GM23338 (cell line): Measurements from ENCODE around the gene PIPOX. TPM values are rescaled to one million over a fixed set of nuclear protein-coding genes. Genes with fewer than 3 reads are reported as not detected.
A peak's percentile ranks its signal among the peaks of the same experiment; 100 is the strongest.

Source experiments
- ATAC-seq: fragments of 200-7000 bp; cut with Tn5 transposase; 3 replicates; pipeline ENCODE4 v1.9.1; 2020
- DNase-seq: peaks from one replicate; pipeline ENCODE4 v3.0.0-alpha.2; 2015; ENCODE audit warnings: low spot score
- H2AFZ ChIP-seq: fragments of 200-600 bp; sonication (generic); 2 replicates; pipeline ENCODE4 v1.8.0; 2016; ENCODE audit warnings: antibody characterized with exemption, mild to moderate bottlenecking, moderate library complexity
- H3F3A ChIP-seq: fragments of 200-600 bp; sonication (generic); replicated peaks from 2 replicates; pipeline ENCODE4 v1.8.0; 2017; ENCODE audit warnings: antibody characterized with exemption, mixed run types, low read depth
- H3K27ac ChIP-seq: fragments of 200-600 bp; sonication (generic); 2 replicates; pipeline ENCODE4 v1.6.1; 2016; ENCODE audit warnings: low read depth
- H3K27me3 ChIP-seq: fragments of 200-600 bp; sonication (generic); 2 replicates; pipeline ENCODE4 v1.8.0; 2016; ENCODE audit warnings: mild to moderate bottlenecking, mixed run types, moderate library complexity; ENCODE audit not compliant: insufficient read depth
- H3K36me3 ChIP-seq: fragments of 200-600 bp; sonication (generic); 2 replicates; pipeline ENCODE4 v1.8.0; 2016; ENCODE audit warnings: mild to moderate bottlenecking; ENCODE audit not compliant: insufficient read depth
- H3K4me1 ChIP-seq: fragments of 200-600 bp; sonication (generic); 2 replicates; pipeline ENCODE4 v1.8.0; 2016; ENCODE audit warnings: mild to moderate bottlenecking, moderate library complexity; ENCODE audit not compliant: insufficient read depth
- H3K4me2 ChIP-seq: fragments of 200-600 bp; sonication (generic); 2 replicates; pipeline ENCODE4 v1.7.1; 2017; ENCODE audit warnings: mixed run types
- H3K4me3 ChIP-seq: fragments of 200-600 bp; sonication (generic); 2 replicates; pipeline ENCODE4 v1.6.1; 2016; ENCODE audit warnings: mixed run types
- H3K79me2 ChIP-seq: fragments of 200-600 bp; sonication (generic); replicated peaks from 2 replicates; pipeline ENCODE4 v1.8.0; 2017; ENCODE audit warnings: mild to moderate bottlenecking; ENCODE audit not compliant: insufficient read depth
- H3K9me2 ChIP-seq: fragments of 200-600 bp; sonication (generic); 2 replicates; pipeline ENCODE4 v1.8.0; 2017; ENCODE audit not compliant: insufficient read depth
- H4K20me1 ChIP-seq: fragments of 200-600 bp; sonication (generic); replicated peaks from 2 replicates; pipeline ENCODE4 v1.8.0; 2017; ENCODE audit warnings: mild to moderate bottlenecking; ENCODE audit not compliant: insufficient read depth
- H3K27ac Mint-ChIP-seq: 2 replicates; pipeline ENCODE4 v1.8.0; 2020; ENCODE audit warnings: inconsistent platforms, mild to moderate bottlenecking, moderate library complexity, mixed read lengths
- H3K27me3 Mint-ChIP-seq: 3 replicates; pipeline ENCODE4 v1.8.0; 2022; ENCODE audit warnings: low read depth, mild to moderate bottlenecking, moderate library complexity, mixed read lengths, inconsistent platforms; ENCODE audit not compliant: insufficient read depth, poor library complexity
- H3K36me3 Mint-ChIP-seq: 3 replicates; pipeline ENCODE4 v1.8.0; 2021; ENCODE audit warnings: low read depth, mild to moderate bottlenecking, inconsistent platforms, moderate library complexity, mixed read lengths
- H3K4me1 Mint-ChIP-seq: 3 replicates; pipeline ENCODE4 v1.8.0; 2020; ENCODE audit warnings: mild to moderate bottlenecking, inconsistent platforms, mixed read lengths
- H3K4me3 Mint-ChIP-seq: 3 replicates; pipeline ENCODE4 v1.8.0; 2021; ENCODE audit warnings: moderate library complexity, mild to moderate bottlenecking, inconsistent platforms, mixed read lengths
- H3K9me3 Mint-ChIP-seq: 3 replicates; pipeline ENCODE4 v1.8.0; 2020; ENCODE audit warnings: moderate library complexity, mild to moderate bottlenecking, inconsistent platforms, mixed read lengths
- CREB1 ChIP-seq: fragments of 250-450 bp; sonication (Bioruptor Pico); IDR thresholded peaks from 2 replicates; pipeline ENCODE4 v1.5.0; 2020; ENCODE audit warnings: low read depth, mild to moderate bottlenecking, moderate library complexity
- JUNB ChIP-seq: IDR thresholded peaks from one replicate; pipeline ENCODE4 v1.6.1; 2016; ENCODE audit warnings: antibody characterized with exemption; ENCODE audit not compliant: unreplicated experiment
- STAT1 ChIP-seq: IDR thresholded peaks from one replicate; pipeline ENCODE4 v1.6.1; 2016; ENCODE audit warnings: antibody characterized with exemption; ENCODE audit not compliant: unreplicated experiment
- polyA plus RNA-seq: library from polyadenylated mRNA; unstranded; fragments of >200 nt; fragmentation: Nextera tagmentation; extraction: Ambion mirVana; gene quantifications from 2 replicates; pipeline ENCODE4 v1.2.1, GENCODE V29; 2016
- total RNA-seq: library from RNA; depleted of rRNA; stranded (reverse); fragments of >200 nt; shearing (Covaris generic); gene quantifications from 2 replicates; pipeline ENCODE4 v1.2.3, GENCODE V29; 2014
- TF ChIP-seq, protein P1 (sequence below): IDR thresholded peaks from 2 replicates; pipeline ENCODE4 v1.6.1; 2016; ENCODE audit warnings: antibody characterized with exemption
- TF ChIP-seq, protein P2 (sequence below): IDR thresholded peaks from one replicate; pipeline ENCODE4 v1.6.1; 2018; ENCODE audit warnings: antibody characterized with exemption; ENCODE audit not compliant: unreplicated experiment
- TF ChIP-seq, protein P3 (sequence below): fragments of 250-450 bp; sonication (Bioruptor Pico); IDR thresholded peaks from 2 replicates; pipeline ENCODE4 v1.5.0; 2020; ENCODE audit warnings: mild to moderate bottlenecking, moderate library complexity

Gene PIPOX
- total and polyA plus RNA-seq, 2 experiments from 2014 or later: 22.6 to 34.6 TPM

DNA sequence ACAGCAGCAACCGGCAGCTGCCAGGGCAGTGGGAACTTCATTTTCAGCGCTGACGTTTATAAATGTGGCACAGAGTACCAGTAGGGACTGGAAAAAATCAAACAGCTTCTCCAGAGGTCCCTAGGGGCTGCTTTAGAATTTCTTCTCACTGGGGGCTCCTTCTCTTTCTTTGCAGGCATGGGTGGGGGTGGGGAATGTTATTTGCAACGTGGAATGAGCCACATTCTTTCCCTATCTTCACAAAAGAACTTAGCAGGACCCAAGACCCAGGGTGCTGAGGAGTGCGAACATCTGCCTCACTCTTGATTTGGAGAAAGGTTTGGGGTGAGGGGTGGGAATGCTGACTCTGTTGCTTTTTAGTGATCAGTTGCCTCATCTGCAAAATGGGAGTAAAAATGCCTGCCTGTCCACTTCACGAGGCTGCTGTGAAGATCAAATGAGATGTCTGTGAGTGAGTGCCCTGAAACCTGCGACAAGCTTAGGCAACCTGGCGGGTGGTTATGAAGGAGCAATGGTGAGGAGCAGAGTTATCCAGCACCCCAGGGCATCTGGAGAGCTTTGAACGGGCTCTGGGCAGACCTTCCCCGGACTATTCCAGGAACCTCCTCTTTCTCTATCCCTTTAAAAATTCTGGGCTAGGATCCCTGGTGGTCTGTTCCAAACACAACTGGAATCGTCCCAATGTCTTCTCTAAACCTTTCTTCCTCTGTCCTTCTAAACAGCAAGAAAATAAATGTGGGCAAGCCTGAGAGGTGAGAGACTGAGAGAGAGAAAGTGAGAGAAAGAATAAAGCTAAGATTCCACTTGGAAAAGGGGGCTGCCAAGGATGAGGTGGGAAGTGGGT lies 10.7 kb upstream of the PIPOX start (continued):
- TF ChIP-seq, protein P1, sequence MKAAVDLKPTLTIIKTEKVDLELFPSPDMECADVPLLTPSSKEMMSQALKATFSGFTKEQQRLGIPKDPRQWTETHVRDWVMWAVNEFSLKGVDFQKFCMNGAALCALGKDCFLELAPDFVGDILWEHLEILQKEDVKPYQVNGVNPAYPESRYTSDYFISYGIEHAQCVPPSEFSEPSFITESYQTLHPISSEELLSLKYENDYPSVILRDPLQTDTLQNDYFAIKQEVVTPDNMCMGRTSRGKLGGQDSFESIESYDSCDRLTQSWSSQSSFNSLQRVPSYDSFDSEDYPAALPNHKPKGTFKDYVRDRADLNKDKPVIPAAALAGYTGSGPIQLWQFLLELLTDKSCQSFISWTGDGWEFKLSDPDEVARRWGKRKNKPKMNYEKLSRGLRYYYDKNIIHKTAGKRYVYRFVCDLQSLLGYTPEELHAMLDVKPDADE: 0 out of 2 replicates have a peak, but pooled peaks have one; percentile 1
- TF ChIP-seq, protein P2, sequence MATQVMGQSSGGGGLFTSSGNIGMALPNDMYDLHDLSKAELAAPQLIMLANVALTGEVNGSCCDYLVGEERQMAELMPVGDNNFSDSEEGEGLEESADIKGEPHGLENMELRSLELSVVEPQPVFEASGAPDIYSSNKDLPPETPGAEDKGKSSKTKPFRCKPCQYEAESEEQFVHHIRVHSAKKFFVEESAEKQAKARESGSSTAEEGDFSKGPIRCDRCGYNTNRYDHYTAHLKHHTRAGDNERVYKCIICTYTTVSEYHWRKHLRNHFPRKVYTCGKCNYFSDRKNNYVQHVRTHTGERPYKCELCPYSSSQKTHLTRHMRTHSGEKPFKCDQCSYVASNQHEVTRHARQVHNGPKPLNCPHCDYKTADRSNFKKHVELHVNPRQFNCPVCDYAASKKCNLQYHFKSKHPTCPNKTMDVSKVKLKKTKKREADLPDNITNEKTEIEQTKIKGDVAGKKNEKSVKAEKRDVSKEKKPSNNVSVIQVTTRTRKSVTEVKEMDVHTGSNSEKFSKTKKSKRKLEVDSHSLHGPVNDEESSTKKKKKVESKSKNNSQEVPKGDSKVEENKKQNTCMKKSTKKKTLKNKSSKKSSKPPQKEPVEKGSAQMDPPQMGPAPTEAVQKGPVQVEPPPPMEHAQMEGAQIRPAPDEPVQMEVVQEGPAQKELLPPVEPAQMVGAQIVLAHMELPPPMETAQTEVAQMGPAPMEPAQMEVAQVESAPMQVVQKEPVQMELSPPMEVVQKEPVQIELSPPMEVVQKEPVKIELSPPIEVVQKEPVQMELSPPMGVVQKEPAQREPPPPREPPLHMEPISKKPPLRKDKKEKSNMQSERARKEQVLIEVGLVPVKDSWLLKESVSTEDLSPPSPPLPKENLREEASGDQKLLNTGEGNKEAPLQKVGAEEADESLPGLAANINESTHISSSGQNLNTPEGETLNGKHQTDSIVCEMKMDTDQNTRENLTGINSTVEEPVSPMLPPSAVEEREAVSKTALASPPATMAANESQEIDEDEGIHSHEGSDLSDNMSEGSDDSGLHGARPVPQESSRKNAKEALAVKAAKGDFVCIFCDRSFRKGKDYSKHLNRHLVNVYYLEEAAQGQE: no peak
- TF ChIP-seq JUNB: no peak
- TF ChIP-seq CREB1 (CRISPR knock-in tag): peak; percentile 13

DNA sequence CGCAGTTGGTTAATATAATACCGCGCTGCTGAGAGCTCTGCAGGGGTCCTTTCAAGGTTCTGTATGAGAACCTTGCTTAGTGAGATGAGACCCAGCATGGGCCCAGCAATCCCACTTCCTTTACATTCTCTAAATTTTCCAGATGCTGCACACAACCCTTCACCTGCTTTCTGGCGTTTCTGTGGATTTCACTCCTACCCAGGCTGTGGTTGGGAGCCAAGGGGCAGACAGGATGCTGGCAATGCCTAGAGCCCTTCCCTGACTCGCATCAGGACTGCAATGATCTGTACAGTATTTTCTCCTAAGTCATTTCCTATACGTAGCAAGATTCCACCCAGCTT lies 10.1 kb upstream of the PIPOX start:
- H3K27ac Mint-ChIP-seq: no peak overlapping the region
- H3F3A ChIP-seq: 0 out of 2 replicates have a peak, but pooled peaks cover 6% of the 10 kb centered on the region
- ATAC-seq: peak; percentile 64
- H3K9me3 Mint-ChIP-seq: peaks cover 22% of the 10 kb centered on the region
- H2AFZ ChIP-seq: no peak overlapping the region
- peak overlapping the region; percentile 93 for H3K27ac ChIP-seq
- no peaks in the 10 kb centered on the region for H3K36me3 ChIP-seq
- 0 out of 2 replicates have a peak overlapping the region, but pooled peaks have one; percentile 27 for H3K4me3 ChIP-seq
- H3K4me1 Mint-ChIP-seq: peaks cover 35% of the 10 kb centered on the region
- no peak for TF ChIP-seq STAT1
- TF ChIP-seq, protein P1: 0 out of 2 replicates have a peak, but pooled peaks have one; percentile 41
- TF ChIP-seq, protein P3, sequence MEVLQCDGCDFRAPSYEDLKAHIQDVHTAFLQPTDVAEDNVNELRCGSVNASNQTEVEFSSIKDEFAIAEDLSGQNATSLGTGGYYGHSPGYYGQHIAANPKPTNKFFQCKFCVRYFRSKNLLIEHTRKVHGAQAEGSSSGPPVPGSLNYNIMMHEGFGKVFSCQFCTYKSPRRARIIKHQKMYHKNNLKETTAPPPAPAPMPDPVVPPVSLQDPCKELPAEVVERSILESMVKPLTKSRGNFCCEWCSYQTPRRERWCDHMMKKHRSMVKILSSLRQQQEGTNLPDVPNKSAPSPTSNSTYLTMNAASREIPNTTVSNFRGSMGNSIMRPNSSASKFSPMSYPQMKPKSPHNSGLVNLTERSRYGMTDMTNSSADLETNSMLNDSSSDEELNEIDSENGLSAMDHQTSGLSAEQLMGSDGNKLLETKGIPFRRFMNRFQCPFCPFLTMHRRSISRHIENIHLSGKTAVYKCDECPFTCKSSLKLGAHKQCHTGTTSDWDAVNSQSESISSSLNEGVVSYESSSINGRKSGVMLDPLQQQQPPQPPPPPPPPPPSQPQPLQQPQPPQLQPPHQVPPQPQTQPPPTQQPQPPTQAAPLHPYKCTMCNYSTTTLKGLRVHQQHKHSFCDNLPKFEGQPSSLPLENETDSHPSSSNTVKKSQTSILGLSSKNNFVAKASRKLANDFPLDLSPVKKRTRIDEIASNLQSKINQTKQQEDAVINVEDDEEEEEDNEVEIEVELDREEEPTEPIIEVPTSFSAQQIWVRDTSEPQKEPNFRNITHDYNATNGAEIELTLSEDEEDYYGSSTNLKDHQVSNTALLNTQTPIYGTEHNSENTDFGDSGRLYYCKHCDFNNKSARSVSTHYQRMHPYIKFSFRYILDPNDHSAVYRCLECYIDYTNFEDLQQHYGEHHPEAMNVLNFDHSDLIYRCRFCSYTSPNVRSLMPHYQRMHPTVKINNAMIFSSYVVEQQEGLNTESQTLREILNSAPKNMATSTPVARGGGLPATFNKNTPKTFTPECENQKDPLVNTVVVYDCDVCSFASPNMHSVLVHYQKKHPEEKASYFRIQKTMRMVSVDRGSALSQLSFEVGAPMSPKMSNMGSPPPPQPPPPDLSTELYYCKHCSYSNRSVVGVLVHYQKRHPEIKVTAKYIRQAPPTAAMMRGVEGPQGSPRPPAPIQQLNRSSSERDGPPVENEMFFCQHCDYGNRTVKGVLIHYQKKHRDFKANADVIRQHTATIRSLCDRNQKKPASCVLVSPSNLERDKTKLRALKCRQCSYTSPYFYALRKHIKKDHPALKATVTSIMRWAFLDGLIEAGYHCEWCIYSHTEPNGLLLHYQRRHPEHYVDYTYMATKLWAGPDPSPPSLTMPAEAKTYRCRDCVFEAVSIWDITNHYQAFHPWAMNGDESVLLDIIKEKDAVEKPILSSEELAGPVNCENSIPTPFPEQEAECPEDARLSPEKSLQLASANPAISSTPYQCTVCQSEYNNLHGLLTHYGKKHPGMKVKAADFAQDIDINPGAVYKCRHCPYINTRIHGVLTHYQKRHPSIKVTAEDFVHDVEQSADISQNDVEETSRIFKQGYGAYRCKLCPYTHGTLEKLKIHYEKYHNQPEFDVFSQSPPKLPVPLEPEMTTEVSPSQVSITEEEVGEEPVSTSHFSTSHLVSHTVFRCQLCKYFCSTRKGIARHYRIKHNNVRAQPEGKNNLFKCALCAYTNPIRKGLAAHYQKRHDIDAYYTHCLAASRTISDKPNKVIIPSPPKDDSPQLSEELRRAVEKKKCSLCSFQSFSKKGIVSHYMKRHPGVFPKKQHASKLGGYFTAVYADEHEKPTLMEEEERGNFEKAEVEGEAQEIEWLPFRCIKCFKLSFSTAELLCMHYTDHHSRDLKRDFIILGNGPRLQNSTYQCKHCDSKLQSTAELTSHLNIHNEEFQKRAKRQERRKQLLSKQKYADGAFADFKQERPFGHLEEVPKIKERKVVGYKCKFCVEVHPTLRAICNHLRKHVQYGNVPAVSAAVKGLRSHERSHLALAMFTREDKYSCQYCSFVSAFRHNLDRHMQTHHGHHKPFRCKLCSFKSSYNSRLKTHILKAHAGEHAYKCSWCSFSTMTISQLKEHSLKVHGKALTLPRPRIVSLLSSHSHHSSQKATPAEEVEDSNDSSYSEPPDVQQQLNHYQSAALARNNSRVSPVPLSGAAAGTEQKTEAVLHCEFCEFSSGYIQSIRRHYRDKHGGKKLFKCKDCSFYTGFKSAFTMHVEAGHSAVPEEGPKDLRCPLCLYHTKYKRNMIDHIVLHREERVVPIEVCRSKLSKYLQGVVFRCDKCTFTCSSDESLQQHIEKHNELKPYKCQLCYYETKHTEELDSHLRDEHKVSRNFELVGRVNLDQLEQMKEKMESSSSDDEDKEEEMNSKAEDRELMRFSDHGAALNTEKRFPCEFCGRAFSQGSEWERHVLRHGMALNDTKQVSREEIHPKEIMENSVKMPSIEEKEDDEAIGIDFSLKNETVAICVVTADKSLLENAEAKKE (CRISPR knock-in tag): peak; percentile 39; the same call in 1 of the 2 replicates
- H3K4me3 Mint-ChIP-seq: peak overlapping the region; percentile 47; the same call in 2 of the 3 replicates
- peaks cover 22% of the 10 kb centered on the region for H3K27me3 Mint-ChIP-seq
- H4K20me1 ChIP-seq: no peaks in the 10 kb centered on the region
- peak; percentile 81 for DNase-seq
- no peaks in the 10 kb centered on the region for H3K79me2 ChIP-seq
- no peaks in the 10 kb centered on the region for H3K27me3 ChIP-seq
- H3K9me2 ChIP-seq: peaks cover 4% of the 10 kb centered on the region; the same call in 1 of the 2 replicates
- peaks cover 49% of the 10 kb centered on the region for H3K4me1 ChIP-seq
- peak overlapping the region; percentile 59 for H3K4me2 ChIP-seq
- peaks cover 21% of the 10 kb centered on the region for H3K36me3 Mint-ChIP-seq
